ENCODE data around the gene HOXA3.

Gene HOXA3

DNA sequence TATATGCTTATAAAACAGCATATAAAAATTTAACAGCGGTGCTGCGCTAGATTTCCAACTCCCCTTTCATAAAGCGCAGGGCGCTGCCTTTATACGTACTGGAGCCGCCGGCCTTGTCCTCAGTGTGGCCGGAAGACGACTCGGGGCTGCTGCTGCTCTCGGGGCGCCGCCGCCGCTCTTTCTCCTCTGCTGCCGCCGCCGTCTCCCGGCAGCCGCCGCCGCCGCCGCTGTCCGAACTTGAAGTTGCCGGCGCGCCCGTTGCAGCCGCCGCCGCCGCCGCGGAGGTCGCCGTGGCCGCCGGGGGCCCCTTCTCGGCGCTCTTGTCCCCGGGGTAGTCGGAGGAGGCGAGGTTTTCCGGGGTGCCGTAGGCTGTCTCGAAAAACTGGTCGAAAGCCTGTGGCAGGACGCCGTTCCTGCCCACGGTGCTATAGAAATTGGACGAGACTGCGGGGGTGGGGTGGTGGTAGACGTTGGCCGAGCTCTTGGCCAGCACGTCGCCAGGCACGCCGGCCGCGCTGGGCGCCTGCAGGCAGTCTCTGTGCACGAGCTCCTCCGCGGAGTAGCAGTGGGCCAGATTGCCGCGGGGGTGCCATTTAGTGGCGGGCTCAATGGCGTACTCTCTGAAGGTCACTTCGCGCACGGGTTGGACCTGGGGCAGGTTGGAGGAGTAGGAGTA is 32.1 kb upstream of the HOXA3 start:
- in situ Hi-C loops (cut with MboI; ENCODE audit: low pct_unique_long_range_greater_than_20kb, low sequenced_read_pairs, unreplicated experiment), result no loop called here

DNA sequence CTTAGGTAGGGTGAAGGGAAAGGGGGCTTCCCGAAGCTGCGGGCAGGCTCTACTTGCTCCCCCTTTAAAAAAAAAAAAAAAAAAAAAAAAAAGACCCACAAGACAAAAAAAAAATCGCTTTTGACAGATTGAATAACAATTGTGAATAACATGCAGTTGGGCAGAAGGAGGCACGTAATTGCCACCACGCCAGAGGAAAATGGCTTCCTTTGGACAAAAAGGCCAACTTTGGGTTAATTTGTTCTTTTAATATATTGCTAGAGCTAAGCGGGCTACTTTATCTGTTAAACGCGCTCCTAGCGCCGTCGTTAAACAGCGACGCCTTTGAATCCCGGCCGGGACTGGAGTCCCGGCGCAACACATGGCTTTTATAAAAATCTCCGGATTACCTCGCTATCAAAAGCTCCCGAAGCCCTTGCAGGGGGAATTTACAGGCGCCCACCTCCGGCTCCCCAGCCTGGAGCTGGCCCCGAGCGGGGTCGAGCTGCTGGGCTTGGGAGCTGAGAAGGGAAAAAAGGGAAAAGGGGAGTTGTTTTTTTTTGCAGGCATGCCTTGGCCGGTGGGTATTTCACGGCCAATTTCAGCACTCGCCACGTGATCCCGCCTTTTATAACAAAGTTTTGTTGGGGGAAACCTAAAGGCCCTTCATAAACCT is 31.4 kb upstream of the HOXA3 start:
- no peak for DNase-seq (ENCODE audit: low spot score)

More for the DNA sequence above, 32.1 kb upstream of the HOXA3 start:
- TF ChIP-seq, protein P1, sequence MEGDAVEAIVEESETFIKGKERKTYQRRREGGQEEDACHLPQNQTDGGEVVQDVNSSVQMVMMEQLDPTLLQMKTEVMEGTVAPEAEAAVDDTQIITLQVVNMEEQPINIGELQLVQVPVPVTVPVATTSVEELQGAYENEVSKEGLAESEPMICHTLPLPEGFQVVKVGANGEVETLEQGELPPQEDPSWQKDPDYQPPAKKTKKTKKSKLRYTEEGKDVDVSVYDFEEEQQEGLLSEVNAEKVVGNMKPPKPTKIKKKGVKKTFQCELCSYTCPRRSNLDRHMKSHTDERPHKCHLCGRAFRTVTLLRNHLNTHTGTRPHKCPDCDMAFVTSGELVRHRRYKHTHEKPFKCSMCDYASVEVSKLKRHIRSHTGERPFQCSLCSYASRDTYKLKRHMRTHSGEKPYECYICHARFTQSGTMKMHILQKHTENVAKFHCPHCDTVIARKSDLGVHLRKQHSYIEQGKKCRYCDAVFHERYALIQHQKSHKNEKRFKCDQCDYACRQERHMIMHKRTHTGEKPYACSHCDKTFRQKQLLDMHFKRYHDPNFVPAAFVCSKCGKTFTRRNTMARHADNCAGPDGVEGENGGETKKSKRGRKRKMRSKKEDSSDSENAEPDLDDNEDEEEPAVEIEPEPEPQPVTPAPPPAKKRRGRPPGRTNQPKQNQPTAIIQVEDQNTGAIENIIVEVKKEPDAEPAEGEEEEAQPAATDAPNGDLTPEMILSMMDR (IDR thresholded peaks at IDR 0.05; ENCODE audit: extremely low read depth, insufficient read depth, missing control alignments), result no peak
- DNase-seq (ENCODE audit: low spot score), result peak; percentile 75

DNA sequence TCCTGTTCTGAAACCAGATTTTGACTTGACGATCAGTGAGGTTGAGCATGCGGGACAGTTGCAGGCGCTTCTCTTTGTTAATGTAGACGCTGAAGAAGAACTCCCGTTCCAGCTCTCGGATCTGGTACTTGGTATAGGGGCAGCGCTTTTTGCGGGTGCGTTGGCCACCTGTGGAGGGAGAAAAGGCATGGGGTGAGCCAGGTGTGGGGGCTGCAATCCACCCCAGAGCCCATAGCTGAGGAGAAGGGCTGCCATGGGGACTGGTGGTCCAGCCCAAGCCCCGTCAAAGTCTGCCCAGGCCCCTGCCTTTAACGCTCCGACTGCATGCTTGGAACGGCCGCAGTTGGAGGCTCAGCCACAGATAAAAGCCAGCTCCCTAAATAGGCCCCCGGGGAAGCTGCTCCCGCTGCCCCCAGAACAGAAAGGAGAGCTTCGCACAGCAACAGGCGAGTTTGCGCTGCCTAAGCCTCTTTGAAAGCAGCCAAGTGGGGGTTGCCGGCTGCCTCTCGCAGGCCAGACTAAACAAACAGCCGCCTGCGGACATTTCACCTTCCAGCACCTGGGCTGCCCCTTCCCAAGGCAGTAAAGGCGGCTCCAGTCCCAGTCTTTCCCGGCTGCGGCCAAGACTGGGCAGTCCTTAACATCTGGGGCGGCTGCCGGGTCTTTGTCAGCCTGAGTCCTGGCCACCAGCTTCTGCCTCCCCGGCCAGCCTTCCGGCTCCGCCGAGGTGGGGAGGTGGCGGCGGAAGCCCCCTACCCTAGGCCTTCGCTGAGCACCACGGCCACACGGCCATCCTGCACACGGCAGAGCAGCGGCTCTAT is 30.7 kb upstream of the HOXA3 start:
- in situ Hi-C loops (cut with MboI; ENCODE audit: low pct_unique_long_range_greater_than_20kb, low sequenced_read_pairs, unreplicated experiment), result no loop called here

More for the DNA sequence above, 31.4 kb upstream of the HOXA3 start:
- in situ Hi-C loops (cut with MboI; ENCODE audit: low pct_unique_long_range_greater_than_20kb, low sequenced_read_pairs, unreplicated experiment), result no loop called here
- TF ChIP-seq, protein P1 (IDR thresholded peaks at IDR 0.05; ENCODE audit: extremely low read depth, insufficient read depth, missing control alignments), result no peak

DNA sequence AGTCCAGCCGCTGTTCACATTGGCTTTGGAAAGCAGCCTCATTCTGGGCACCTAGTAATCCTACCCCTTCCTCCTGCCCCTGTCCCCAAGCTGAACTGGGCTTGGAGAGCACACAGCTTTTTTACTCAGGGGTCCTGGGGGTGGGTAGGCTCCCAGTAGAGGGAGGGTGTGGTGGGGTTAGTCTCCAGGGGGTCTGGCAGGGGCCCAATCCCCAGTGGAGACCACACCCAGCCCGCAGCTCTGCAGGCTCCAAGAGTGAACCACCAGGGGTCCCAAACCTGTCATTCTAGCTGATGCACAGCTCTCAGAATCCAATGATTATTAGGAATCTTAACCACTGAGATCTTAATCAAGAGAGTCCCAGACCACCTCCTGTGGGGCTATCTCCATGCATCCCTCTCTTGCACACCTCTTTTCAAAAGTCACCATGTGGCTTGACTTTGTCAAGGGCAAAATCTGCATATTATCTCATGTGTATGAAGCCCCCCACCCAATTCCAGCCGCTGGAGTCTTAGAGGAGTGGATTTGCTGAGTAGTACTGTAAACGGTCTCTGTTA is 30.0 kb upstream of the HOXA3 start:
- in situ Hi-C loops (cut with MboI; ENCODE audit: low pct_unique_long_range_greater_than_20kb, low sequenced_read_pairs, unreplicated experiment), result no loop called here
- DNase-seq (ENCODE audit: low spot score), result no peak
- TF ChIP-seq, protein P1 (IDR thresholded peaks at IDR 0.05; ENCODE audit: extremely low read depth, insufficient read depth, missing control alignments), result no peak

More for the DNA sequence above, 30.7 kb upstream of the HOXA3 start:
- DNase-seq (ENCODE audit: low spot score), result no peak
- TF ChIP-seq, protein P1 (IDR thresholded peaks at IDR 0.05; ENCODE audit: extremely low read depth, insufficient read depth, missing control alignments), result no peak

DNA sequence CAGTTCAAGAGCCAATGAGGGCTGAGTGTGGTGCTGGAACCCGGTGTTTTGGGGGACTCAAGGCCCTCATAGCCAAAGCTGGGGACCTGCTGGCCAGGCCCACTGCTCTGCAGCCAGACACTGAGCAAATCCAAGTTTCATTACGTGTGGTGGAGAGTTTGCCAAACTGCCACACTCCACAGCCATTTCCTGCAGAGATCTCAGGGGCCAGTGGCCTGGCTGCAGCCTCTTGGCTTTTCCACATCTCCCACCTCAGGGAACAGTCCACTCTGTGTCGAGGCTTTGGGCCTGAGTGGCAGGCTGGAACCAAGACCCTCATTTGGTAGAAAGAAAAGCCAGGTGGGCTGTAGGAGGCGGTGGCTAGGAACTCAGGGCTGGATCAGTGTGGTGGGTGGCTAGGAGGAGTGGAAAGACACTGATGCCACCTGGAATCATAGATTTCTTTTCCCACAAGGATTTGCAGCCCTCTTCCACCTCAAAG is 29.5 kb upstream of the HOXA3 start:
- TF ChIP-seq, protein P1 (IDR thresholded peaks at IDR 0.05; ENCODE audit: extremely low read depth, insufficient read depth, missing control alignments), result no peak
- no peak for DNase-seq (ENCODE audit: low spot score)
- in situ Hi-C loops (cut with MboI; ENCODE audit: low pct_unique_long_range_greater_than_20kb, low sequenced_read_pairs, unreplicated experiment), result no loop called here
